Measurements from ENCODE around the gene PTGDR2. TPM values are rescaled to one million over a fixed set of nuclear protein-coding genes. Genes with fewer than 3 reads are reported as not detected.

The PTGDR2 gene
- total RNA-seq, 1 donor from 2014 or later = not detected

GRCh38 chr11:60845338-60845737 is 10.4 kb downstream of the PTGDR2 start:
- peak overlapping the region; percentile 97 for H3K4me2 ChIP-seq (ENCODE audit: low read length)
- H3K9ac ChIP-seq (ENCODE audit: low read length) = peak overlapping the region; percentile 24
- peaks cover 11% of the 10 kb centered on the region for H3K36me3 Mint-ChIP-seq (ENCODE audit: low read depth, unreplicated experiment)
- peak overlapping the region; percentile 71 for H3K4me3 Mint-ChIP-seq (ENCODE audit: unreplicated experiment)
- H4K20me1 ChIP-seq (ENCODE audit: insufficient read depth, low read length) = peaks cover 42% of the 10 kb centered on the region
- H3K27me3 Mint-ChIP-seq (ENCODE audit: low read depth, unreplicated experiment) = no peaks in the 10 kb centered on the region
- H3K36me3 ChIP-seq (ENCODE audit: insufficient read depth, low read length) = peaks cover 5% of the 10 kb centered on the region
- H2AFZ ChIP-seq (ENCODE audit: low read depth, low read length) = no peak overlapping the region
- TF ChIP-seq CTCF (IDR thresholded peaks at IDR 0.05; ENCODE audit: insufficient read depth, low read depth, low read length) (no peak), EZH2 (IDR thresholded peaks at IDR 0.05; ENCODE audit: insufficient read depth, low read length) (no peak)
- no peaks in the 10 kb centered on the region for H3K27me3 ChIP-seq (ENCODE audit: insufficient read depth, low read length)
- H3K4me1 Mint-ChIP-seq (ENCODE audit: low read depth, unreplicated experiment) = peaks cover 35% of the 10 kb centered on the region
- no peak overlapping the region for H3K27ac Mint-ChIP-seq (ENCODE audit: unreplicated experiment)
- no peak for DNase-seq (ENCODE audit: low read depth)
- H3K9me3 ChIP-seq (ENCODE audit: insufficient read depth, low read depth, low read length) = no peaks in the 10 kb centered on the region
- H3K4me3 ChIP-seq (ENCODE audit: insufficient read depth, low read depth, low read length) = no peak overlapping the region
- H3K4me1 ChIP-seq (ENCODE audit: insufficient read depth, low read length) = peaks cover 36% of the 10 kb centered on the region
- H3K27ac ChIP-seq (ENCODE audit: low read depth, low read length) = no peak overlapping the region
- H3K9me3 Mint-ChIP-seq (ENCODE audit: unreplicated experiment) = no peaks in the 10 kb centered on the region
- FAIRE-seq = no peak
- peaks cover 47% of the 10 kb centered on the region for H3K79me2 ChIP-seq (ENCODE audit: insufficient read depth, low read length)

DNA sequence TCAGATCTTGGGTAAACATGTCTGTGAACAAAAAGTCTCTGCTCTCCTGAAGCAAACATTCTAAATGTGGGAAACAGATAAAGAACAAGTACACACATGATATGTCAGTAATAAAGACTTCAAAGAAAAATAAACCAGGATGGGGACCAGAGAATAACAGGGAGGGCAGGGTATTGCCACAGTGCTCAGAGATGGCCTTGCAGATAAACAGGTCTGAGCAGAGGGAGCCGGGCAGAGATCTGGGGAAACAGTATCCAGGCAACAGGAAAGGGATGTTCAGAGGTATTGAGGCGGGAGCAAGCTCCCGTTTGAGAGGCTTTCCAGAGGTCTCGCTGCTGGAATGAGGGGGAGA is 10.9 kb downstream of the PTGDR2 start:
- Histone ChIP-seq H3K79me2 (ENCODE audit: insufficient read depth, low read length) (peaks cover 47% of the 10 kb centered on the region), H4K20me1 (ENCODE audit: insufficient read depth, low read length) (peaks cover 42% of the 10 kb centered on the region), H3K36me3 (ENCODE audit: insufficient read depth, low read length) (peaks cover 5% of the 10 kb centered on the region), H3K4me1 (ENCODE audit: insufficient read depth, low read length) (peaks cover 36% of the 10 kb centered on the region), H3K4me2 (ENCODE audit: low read length) (peak overlapping the region; percentile 97), H3K9me3 (ENCODE audit: insufficient read depth, low read depth, low read length) (no peaks in the 10 kb centered on the region), H3K27me3 (ENCODE audit: insufficient read depth, low read length) (no peaks in the 10 kb centered on the region), H3K9ac (ENCODE audit: low read length) (peak overlapping the region; percentile 24), H2AFZ (ENCODE audit: low read depth, low read length) (no peak overlapping the region), H3K4me3 (ENCODE audit: insufficient read depth, low read depth, low read length) (no peak overlapping the region), H3K27ac (ENCODE audit: low read depth, low read length) (no peak overlapping the region)
- FAIRE-seq (no peak), DNase-seq (ENCODE audit: low read depth) (no peak)
- H3K9me3 Mint-ChIP-seq (ENCODE audit: unreplicated experiment) = no peaks in the 10 kb centered on the region
- H3K36me3 Mint-ChIP-seq (ENCODE audit: low read depth, unreplicated experiment) = peaks cover 11% of the 10 kb centered on the region
- peak overlapping the region; percentile 93 for H3K4me3 Mint-ChIP-seq (ENCODE audit: unreplicated experiment)
- no peak for TF ChIP-seq CTCF (IDR thresholded peaks at IDR 0.05; ENCODE audit: insufficient read depth, low read depth, low read length)
- no peak for TF ChIP-seq EZH2 (IDR thresholded peaks at IDR 0.05; ENCODE audit: insufficient read depth, low read length)
- H3K27ac Mint-ChIP-seq (ENCODE audit: unreplicated experiment) = no peak overlapping the region
- H3K27me3 Mint-ChIP-seq (ENCODE audit: low read depth, unreplicated experiment) = no peaks in the 10 kb centered on the region
- H3K4me1 Mint-ChIP-seq (ENCODE audit: low read depth, unreplicated experiment) = peaks cover 37% of the 10 kb centered on the region

DNA sequence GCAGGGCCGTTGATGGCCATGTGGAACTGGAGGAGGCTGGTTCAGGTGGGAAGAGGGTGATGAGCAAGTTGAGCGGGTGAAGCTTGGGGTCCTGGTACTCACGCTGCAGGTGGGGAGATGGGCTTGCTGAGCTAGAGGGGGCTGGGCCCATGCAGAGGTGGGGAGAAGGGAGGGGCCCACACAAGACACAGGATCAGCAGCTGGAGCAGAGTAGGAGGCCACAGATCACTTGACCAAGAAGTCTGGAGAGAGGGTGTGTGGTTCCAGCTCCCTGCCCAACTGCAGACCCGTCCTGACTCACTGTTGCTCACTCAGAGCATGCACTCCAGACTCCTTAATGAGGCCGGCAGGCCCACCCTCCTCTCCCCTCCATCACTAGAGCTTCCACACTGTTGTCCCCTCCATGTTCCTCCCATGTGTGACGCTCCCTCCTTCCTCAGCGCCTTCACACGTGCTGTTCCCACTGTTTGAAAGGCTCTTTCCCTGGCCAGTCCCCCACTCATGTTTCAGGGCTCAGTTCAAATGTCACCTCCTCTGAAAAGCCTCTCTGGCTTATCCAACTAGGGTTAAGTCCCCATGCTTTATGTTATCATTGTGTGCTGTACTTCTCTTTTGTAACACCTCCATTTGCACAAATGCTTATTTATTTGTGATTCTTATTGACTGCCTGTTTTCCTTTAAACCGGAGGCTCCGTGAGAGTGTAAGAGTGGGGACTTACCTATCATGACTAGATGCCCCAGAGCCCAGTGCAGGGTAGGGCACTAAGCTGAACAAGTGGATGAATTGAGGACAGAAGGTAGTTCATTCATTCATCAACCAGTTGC is 11.5 kb downstream of the PTGDR2 start:
- Mint-ChIP-seq H3K36me3 (ENCODE audit: low read depth, unreplicated experiment) (peaks cover 11% of the 10 kb centered on the region), H3K4me1 (ENCODE audit: low read depth, unreplicated experiment) (peaks cover 37% of the 10 kb centered on the region), H3K4me3 (ENCODE audit: unreplicated experiment) (peak overlapping the region; percentile 93), H3K27me3 (ENCODE audit: low read depth, unreplicated experiment) (no peaks in the 10 kb centered on the region), H3K9me3 (ENCODE audit: unreplicated experiment) (no peaks in the 10 kb centered on the region), H3K27ac (ENCODE audit: unreplicated experiment) (no peak overlapping the region)
- TF ChIP-seq CTCF (IDR thresholded peaks at IDR 0.05; ENCODE audit: insufficient read depth, low read depth, low read length) (no peak), EZH2 (IDR thresholded peaks at IDR 0.05; ENCODE audit: insufficient read depth, low read length) (no peak)
- peak overlapping the region; percentile 89 for H3K9ac ChIP-seq (ENCODE audit: low read length)
- H3K27ac ChIP-seq (ENCODE audit: low read depth, low read length) = no peak overlapping the region
- peaks cover 42% of the 10 kb centered on the region for H4K20me1 ChIP-seq (ENCODE audit: insufficient read depth, low read length)
- H3K4me2 ChIP-seq (ENCODE audit: low read length) = peak overlapping the region; percentile 97
- peaks cover 47% of the 10 kb centered on the region for H3K79me2 ChIP-seq (ENCODE audit: insufficient read depth, low read length)
- peaks cover 4% of the 10 kb centered on the region for H3K36me3 ChIP-seq (ENCODE audit: insufficient read depth, low read length)
- DNase-seq (ENCODE audit: low read depth) (peak; percentile 23), FAIRE-seq (no peak)
- peak overlapping the region; percentile 78 for H3K4me3 ChIP-seq (ENCODE audit: insufficient read depth, low read depth, low read length)
- peaks cover 36% of the 10 kb centered on the region for H3K4me1 ChIP-seq (ENCODE audit: insufficient read depth, low read length)
- H3K27me3 ChIP-seq (ENCODE audit: insufficient read depth, low read length) = no peaks in the 10 kb centered on the region
- H2AFZ ChIP-seq (ENCODE audit: low read depth, low read length) = no peak overlapping the region
- no peaks in the 10 kb centered on the region for H3K9me3 ChIP-seq (ENCODE audit: insufficient read depth, low read depth, low read length)
